ENCODE measurements around the gene ONECUT3.

DNA sequence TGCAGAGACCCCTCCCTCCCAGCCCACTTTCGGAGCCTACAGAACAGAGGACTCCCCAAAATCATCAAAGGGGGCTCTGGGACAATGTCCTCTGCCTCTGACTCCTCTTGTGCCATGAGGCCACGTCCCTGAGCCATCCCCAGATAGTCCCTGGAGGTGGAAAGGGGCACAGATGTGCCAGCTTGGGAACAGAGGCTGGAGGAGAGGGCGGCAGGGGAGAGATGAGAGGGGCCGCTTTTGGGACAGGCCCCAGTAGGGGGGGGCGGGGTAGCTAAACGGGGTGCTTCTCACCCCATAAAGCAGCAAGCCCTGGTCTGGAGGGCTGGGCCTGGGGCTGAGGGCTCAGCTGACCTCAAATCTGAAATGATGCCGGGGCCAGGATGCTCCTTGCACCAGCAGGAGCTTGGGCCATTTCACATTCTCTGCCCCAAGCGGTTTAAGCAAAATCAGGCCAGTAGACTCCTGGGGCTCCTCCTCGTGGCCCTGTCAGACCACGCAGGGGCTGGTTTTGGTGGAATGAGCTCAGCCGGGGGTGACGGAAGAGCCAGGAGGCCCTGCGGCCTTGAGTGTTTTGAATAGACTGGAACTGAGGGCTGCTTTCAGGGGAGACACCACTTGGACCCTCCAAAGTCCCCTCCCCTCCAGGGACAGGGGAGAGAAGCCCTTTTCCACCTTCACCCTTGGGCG is 27.1 kb downstream of the ONECUT3 start:
- TF ChIP-seq CTCF (tag by site-specific recombination; IDR thresholded peaks at IDR 0.05), result no peak
- no peak for TF ChIP-seq ZNF521 (tag by site-specific recombination; IDR thresholded peaks at IDR 0.05)
- TF ChIP-seq KLF16 (tag by site-specific recombination; IDR thresholded peaks at IDR 0.05), result no peak
- no peak for TF ChIP-seq ZNF335 (tag by site-specific recombination; conservative IDR thresholded peaks at IDR 0.05)
- TF ChIP-seq PRDM6 (tag by site-specific recombination; IDR thresholded peaks at IDR 0.05), result no peak
- no peak for TF ChIP-seq ZNF19 (tag by site-specific recombination; IDR thresholded peaks at IDR 0.05; ENCODE audit: low read depth)
- TF ChIP-seq ZNF140 (tag by site-specific recombination; IDR thresholded peaks at IDR 0.05), result no peak
- no peak for TF ChIP-seq ZNF274 (IDR thresholded peaks at IDR 0.05; ENCODE audit: low read length)
- TF ChIP-seq ZNF274 (tag by site-specific recombination; IDR thresholded peaks at IDR 0.05; ENCODE audit: borderline replicate concordance), result no peak
- TF ChIP-seq, protein P1, sequence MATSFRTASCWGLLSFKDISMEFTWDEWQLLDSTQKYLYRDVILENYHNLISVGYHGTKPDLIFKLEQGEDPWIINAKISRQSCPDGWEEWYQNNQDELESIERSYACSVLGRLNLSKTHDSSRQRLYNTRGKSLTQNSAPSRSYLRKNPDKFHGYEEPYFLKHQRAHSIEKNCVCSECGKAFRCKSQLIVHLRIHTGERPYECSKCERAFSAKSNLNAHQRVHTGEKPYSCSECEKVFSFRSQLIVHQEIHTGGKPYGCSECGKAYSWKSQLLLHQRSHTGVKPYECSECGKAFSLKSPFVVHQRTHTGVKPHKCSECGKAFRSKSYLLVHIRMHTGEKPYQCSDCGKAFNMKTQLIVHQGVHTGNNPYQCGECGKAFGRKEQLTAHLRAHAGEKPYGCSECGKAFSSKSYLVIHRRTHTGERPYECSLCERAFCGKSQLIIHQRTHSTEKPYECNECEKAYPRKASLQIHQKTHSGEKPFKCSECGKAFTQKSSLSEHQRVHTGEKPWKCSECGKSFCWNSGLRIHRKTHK (tag by site-specific recombination; IDR thresholded peaks at IDR 0.05), result no peak
- TF ChIP-seq, protein P2, sequence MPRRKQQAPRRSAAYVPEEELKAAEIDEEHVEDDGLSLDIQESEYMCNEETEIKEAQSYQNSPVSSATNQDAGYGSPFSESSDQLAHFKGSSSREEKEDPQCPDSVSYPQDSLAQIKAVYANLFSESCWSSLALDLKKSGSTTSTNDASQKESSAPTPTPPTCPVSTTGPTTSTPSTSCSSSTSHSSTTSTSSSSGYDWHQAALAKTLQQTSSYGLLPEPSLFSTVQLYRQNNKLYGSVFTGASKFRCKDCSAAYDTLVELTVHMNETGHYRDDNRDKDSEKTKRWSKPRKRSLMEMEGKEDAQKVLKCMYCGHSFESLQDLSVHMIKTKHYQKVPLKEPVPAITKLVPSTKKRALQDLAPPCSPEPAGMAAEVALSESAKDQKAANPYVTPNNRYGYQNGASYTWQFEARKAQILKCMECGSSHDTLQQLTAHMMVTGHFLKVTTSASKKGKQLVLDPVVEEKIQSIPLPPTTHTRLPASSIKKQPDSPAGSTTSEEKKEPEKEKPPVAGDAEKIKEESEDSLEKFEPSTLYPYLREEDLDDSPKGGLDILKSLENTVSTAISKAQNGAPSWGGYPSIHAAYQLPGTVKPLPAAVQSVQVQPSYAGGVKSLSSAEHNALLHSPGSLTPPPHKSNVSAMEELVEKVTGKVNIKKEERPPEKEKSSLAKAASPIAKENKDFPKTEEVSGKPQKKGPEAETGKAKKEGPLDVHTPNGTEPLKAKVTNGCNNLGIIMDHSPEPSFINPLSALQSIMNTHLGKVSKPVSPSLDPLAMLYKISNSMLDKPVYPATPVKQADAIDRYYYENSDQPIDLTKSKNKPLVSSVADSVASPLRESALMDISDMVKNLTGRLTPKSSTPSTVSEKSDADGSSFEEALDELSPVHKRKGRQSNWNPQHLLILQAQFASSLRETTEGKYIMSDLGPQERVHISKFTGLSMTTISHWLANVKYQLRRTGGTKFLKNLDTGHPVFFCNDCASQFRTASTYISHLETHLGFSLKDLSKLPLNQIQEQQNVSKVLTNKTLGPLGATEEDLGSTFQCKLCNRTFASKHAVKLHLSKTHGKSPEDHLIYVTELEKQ (tag by site-specific recombination; IDR thresholded peaks at IDR 0.05; ENCODE audit: borderline replicate concordance), result no peak
- no peak for TF ChIP-seq ZNF184 (tag by site-specific recombination; IDR thresholded peaks at IDR 0.05)
- TF ChIP-seq KLF1 (tag by site-specific recombination; IDR thresholded peaks at IDR 0.05), result no peak
- TF ChIP-seq, protein P3, sequence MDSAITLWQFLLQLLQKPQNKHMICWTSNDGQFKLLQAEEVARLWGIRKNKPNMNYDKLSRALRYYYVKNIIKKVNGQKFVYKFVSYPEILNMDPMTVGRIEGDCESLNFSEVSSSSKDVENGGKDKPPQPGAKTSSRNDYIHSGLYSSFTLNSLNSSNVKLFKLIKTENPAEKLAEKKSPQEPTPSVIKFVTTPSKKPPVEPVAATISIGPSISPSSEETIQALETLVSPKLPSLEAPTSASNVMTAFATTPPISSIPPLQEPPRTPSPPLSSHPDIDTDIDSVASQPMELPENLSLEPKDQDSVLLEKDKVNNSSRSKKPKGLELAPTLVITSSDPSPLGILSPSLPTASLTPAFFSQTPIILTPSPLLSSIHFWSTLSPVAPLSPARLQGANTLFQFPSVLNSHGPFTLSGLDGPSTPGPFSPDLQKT (IDR thresholded peaks at IDR 0.05; ENCODE audit: borderline replicate concordance, low read depth, low read length), result no peak

All from HEK293 (cell line).